ENCODE measurements around the gene SLC22A3. TPM values are rescaled to one million over a fixed set of nuclear protein-coding genes. Genes with fewer than 3 reads are reported as not detected.
A peak's percentile ranks its signal among the peaks of the same experiment; 100 is the strongest.

The SLC22A3 gene
- total RNA-seq, 1 experiment from 2014 or later, result 4.1 TPM

GRCh38 chr6:160431791-160432404 lies 83.7 kb downstream of the SLC22A3 start:
- no peak for DNase-seq (ENCODE audit: low spot score)
- H3K9me3 Mint-ChIP-seq, result 0 out of 2 replicates have a peak, but pooled peaks cover 4% of the 10 kb centered on the region
- H3K4me1 Mint-ChIP-seq, result peaks cover 44% of the 10 kb centered on the region
- no peak overlapping the region for H3K4me3 Mint-ChIP-seq
- no peaks in the 10 kb centered on the region for H3K36me3 Mint-ChIP-seq
- H3K27ac Mint-ChIP-seq, result no peak overlapping the region
- ATAC-seq, result no peak
- ChIA-PET POLR2A (no interaction called here), CTCF (interaction anchor here (1.6 kb wide), 1 partner anchor 210 kb away, joined by 3 read pairs; no protein-coding TSS in a partner anchor)
- TF ChIP-seq USF2 (CRISPR knock-in tag; IDR thresholded peaks at IDR 0.05) (peak; percentile 61; the same call in 1 of the 2 replicates), TEAD1 (CRISPR knock-in tag; IDR thresholded peaks at IDR 0.05) (no peak)
- H3K27me3 Mint-ChIP-seq (ENCODE audit: low read depth), result no peaks in the 10 kb centered on the region

GRCh38 chr6:160435935-160436334 lies 87.8 kb downstream of the SLC22A3 start:
- H3K27me3 Mint-ChIP-seq (ENCODE audit: low read depth), result peaks cover 12% of the 10 kb centered on the region
- ChIA-PET CTCF (interaction anchor here (0.8 kb wide), 1 partner anchor 215 kb away, joined by 3 read pairs; no protein-coding TSS in a partner anchor), POLR2A (no interaction called here)
- TF ChIP-seq JUN (CRISPR knock-in tag; IDR thresholded peaks at IDR 0.05), result no peak
- no peaks in the 10 kb centered on the region for H3K36me3 Mint-ChIP-seq
- peaks cover 33% of the 10 kb centered on the region for H3K4me1 Mint-ChIP-seq
- peak; percentile 56 for ATAC-seq
- no peak overlapping the region for H3K27ac Mint-ChIP-seq
- no peak overlapping the region for H3K4me3 Mint-ChIP-seq
- H3K9me3 Mint-ChIP-seq, result 0 out of 2 replicates have a peak, but pooled peaks cover 4% of the 10 kb centered on the region
- DNase-seq (ENCODE audit: low spot score), result no peak

- ATAC-seq, result no peak
These were observed 89.0 kb downstream of the SLC22A3 start for GRCh38 chr6:160437154-160437553.

GRCh38 chr6:160437775-160438174 lies 89.6 kb downstream of the SLC22A3 start:
- DNase-seq (ENCODE audit: low spot score), result no peak
- Mint-ChIP-seq H3K9me3 (0 out of 2 replicates have a peak, but pooled peaks cover 4% of the 10 kb centered on the region), H3K4me3 (no peak overlapping the region), H3K27me3 (ENCODE audit: low read depth) (peaks cover 13% of the 10 kb centered on the region), H3K27ac (no peak overlapping the region), H3K36me3 (no peaks in the 10 kb centered on the region), H3K4me1 (peaks cover 32% of the 10 kb centered on the region)
- CTCF ChIA-PET, result interaction anchor here (0.8 kb wide), 1 partner anchor 299 kb away, joined by 3 read pairs; no protein-coding TSS in a partner anchor
- no peak for TF ChIP-seq TEAD4 (CRISPR knock-in tag; IDR thresholded peaks at IDR 0.05)
- POLR2A ChIA-PET, result interaction anchor here (0.8 kb wide), 1 partner anchor 44 kb away, joined by 3 read pairs; no protein-coding TSS in a partner anchor
- ATAC-seq, result no peak

More at GRCh38 chr6:160437154-160437553, 89.0 kb downstream of the SLC22A3 start:
- ChIA-PET CTCF (no interaction called here), POLR2A (no interaction called here)
- no peak for DNase-seq (ENCODE audit: low spot score)
- Mint-ChIP-seq H3K4me3 (no peak overlapping the region), H3K27ac (no peak overlapping the region), H3K9me3 (0 out of 2 replicates have a peak, but pooled peaks cover 4% of the 10 kb centered on the region), H3K4me1 (peaks cover 32% of the 10 kb centered on the region), H3K36me3 (no peaks in the 10 kb centered on the region), H3K27me3 (ENCODE audit: low read depth) (peaks cover 13% of the 10 kb centered on the region)
- TF ChIP-seq MLX (CRISPR knock-in tag; IDR thresholded peaks at IDR 0.05), result no peak
- TF ChIP-seq ZNF317 (CRISPR knock-in tag; IDR thresholded peaks at IDR 0.05; ENCODE audit: borderline replicate concordance, low read depth), result no peak
- TF ChIP-seq E2F5 (CRISPR knock-in tag; IDR thresholded peaks at IDR 0.05), result no peak
- no peak for TF ChIP-seq ATF2 (CRISPR knock-in tag; IDR thresholded peaks at IDR 0.05; ENCODE audit: borderline replicate concordance, low read depth)
- no peak for TF ChIP-seq CREM (CRISPR knock-in tag; IDR thresholded peaks at IDR 0.05)

- H3K9me3 Mint-ChIP-seq, result 0 out of 2 replicates have a peak, but pooled peaks cover 4% of the 10 kb centered on the region
- H3K4me3 Mint-ChIP-seq, result no peak overlapping the region
- POLR2A ChIA-PET, result interaction anchor here (0.8 kb wide), 1 partner anchor 44 kb away, joined by 3 read pairs; no protein-coding TSS in a partner anchor
- peaks cover 13% of the 10 kb centered on the region for H3K27me3 Mint-ChIP-seq (ENCODE audit: low read depth)
- ATAC-seq (no peak), DNase-seq (ENCODE audit: low spot score) (no peak)
- H3K27ac Mint-ChIP-seq, result no peak overlapping the region
- CTCF ChIA-PET, result interaction anchor here (0.8 to 1.7 kb wide), 2 partner anchors 217 to 300 kb away, joined by 3 to 5 read pairs; no protein-coding TSS in a partner anchor
- H3K36me3 Mint-ChIP-seq, result no peaks in the 10 kb centered on the region
- peaks cover 32% of the 10 kb centered on the region for H3K4me1 Mint-ChIP-seq
- TF ChIP-seq SMAD3 (CRISPR knock-in tag; IDR thresholded peaks at IDR 0.05; ENCODE audit: borderline replicate concordance), result no peak
- TF ChIP-seq ZSCAN18 (CRISPR knock-in tag; IDR thresholded peaks at IDR 0.05), result no peak
- TF ChIP-seq MLX (CRISPR knock-in tag; IDR thresholded peaks at IDR 0.05), result no peak
- no peak for TF ChIP-seq NFE2L1 (CRISPR knock-in tag; IDR thresholded peaks at IDR 0.05)
- no peak for TF ChIP-seq CREB1 (CRISPR knock-in tag; IDR thresholded peaks at IDR 0.05)
- TF ChIP-seq HMGXB4 (CRISPR knock-in tag; IDR thresholded peaks at IDR 0.05), result no peak
- no peak for TF ChIP-seq NR2C2 (CRISPR knock-in tag; IDR thresholded peaks at IDR 0.05)
- TF ChIP-seq MXD4 (CRISPR knock-in tag; IDR thresholded peaks at IDR 0.05; ENCODE audit: borderline replicate concordance), result no peak
These were observed 90.3 kb downstream of the SLC22A3 start for GRCh38 chr6:160438481-160438880.

Data from WTC11 (cell line).